ENCODE data around the gene EXOSC5.

DNA sequence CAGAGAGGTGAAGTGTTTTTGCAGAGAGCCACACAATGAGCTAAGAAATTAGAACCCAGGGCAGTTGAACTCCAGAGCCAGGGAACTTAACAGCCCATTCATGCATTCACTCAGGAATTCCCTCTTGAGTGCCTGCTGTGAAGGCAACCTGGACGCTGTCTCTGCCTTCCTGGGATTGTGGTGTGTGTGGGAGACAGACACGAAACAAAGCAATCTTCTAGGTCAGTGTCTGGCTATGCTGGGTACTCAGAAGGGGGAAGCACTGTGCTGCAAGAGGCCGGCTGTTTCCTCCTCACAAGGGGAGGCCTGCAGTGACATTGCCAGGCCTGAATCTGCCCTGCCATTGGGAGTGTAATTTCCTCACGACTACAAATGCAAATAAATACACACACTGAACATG lies 10.1 kb upstream of the EXOSC5 start:
- no peak for TF ChIP-seq SPI1 (IDR thresholded peaks at IDR 0.05; ENCODE audit: borderline replicate concordance, insufficient read depth, low read depth, low read length)
- TF ChIP-seq, protein P1, sequence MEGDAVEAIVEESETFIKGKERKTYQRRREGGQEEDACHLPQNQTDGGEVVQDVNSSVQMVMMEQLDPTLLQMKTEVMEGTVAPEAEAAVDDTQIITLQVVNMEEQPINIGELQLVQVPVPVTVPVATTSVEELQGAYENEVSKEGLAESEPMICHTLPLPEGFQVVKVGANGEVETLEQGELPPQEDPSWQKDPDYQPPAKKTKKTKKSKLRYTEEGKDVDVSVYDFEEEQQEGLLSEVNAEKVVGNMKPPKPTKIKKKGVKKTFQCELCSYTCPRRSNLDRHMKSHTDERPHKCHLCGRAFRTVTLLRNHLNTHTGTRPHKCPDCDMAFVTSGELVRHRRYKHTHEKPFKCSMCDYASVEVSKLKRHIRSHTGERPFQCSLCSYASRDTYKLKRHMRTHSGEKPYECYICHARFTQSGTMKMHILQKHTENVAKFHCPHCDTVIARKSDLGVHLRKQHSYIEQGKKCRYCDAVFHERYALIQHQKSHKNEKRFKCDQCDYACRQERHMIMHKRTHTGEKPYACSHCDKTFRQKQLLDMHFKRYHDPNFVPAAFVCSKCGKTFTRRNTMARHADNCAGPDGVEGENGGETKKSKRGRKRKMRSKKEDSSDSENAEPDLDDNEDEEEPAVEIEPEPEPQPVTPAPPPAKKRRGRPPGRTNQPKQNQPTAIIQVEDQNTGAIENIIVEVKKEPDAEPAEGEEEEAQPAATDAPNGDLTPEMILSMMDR (IDR thresholded peaks at IDR 0.05 in 2 of 3, conservative IDR thresholded peaks at IDR 0.05 in 1 of 3; ENCODE audit: control insufficient read depth in 2 of 3, extremely low read depth in 1 of 3, insufficient read depth in 1 of 3, low read depth in 3 of 3, low read length in 3 of 3): no peak
- TF ChIP-seq SIN3A (IDR thresholded peaks at IDR 0.05; ENCODE audit: low read depth, low read length): no peak
- TF ChIP-seq, protein P2, sequence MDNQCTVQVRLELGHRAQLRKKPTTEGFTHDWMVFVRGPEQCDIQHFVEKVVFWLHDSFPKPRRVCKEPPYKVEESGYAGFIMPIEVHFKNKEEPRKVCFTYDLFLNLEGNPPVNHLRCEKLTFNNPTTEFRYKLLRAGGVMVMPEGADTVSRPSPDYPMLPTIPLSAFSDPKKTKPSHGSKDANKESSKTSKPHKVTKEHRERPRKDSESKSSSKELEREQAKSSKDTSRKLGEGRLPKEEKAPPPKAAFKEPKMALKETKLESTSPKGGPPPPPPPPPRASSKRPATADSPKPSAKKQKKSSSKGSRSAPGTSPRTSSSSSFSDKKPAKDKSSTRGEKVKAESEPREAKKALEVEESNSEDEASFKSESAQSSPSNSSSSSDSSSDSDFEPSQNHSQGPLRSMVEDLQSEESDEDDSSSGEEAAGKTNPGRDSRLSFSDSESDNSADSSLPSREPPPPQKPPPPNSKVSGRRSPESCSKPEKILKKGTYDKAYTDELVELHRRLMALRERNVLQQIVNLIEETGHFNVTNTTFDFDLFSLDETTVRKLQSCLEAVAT (IDR thresholded peaks at IDR 0.05): no peak
- no peak for TF ChIP-seq EZH2 (IDR thresholded peaks at IDR 0.05; ENCODE audit: borderline replicate concordance, control insufficient read depth, low read depth, low read length)
- no peak for TF ChIP-seq EED (IDR thresholded peaks at IDR 0.05; ENCODE audit: low read depth)
- no peak for TF ChIP-seq POLR2A (IDR thresholded peaks at IDR 0.05; ENCODE audit: low read depth, low read length)

Data from GM12878 (cell line).